ENCODE data around the gene PPM1E. TPM values are rescaled to one million over a fixed set of nuclear protein-coding genes. Genes with fewer than 3 reads are reported as not detected.

PPM1E gene
- under 1 TPM; under 0.01 to 0.44 (median 0.16) TPM for total RNA-seq

DNA sequence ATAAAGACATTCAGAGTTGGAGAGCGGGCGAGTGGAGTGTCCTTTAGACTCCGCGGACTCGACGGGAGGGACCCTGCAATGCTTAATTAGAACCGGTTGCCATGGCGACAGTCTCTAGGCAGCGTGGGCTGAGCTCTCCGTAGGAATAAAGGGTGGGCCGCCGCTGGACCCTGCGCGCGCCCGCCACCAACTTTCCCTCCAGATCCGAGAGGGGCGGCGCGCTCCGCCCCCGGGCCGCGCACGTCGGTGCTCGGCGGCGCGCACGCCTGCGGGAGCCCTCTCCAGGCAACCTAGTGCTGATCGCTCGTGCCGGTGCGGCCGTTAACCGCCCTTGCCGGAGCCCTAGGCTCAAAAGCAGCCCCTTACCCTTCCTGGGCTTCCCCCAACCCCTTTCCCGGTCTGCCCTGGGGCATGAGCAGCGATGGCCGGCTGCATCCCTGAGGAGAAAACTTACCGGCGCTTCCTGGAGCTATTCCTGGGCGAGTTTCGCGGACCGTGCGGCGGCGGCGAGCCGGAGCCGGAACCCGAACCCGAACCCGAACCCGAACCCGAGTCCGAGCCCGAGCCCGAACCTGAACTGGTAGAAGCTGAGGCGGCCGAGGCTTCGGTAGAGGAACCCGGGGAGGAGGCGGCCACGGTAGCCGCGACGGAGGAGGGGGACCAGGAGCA is at the start of gene PPM1E:
Gene PPM1E, plus strand, starts transcription at position 278 of the 669 bp plus-strand sequence.
- no peak for DNase-seq (ENCODE audit: low spot score in 2 of 2)

GRCh38 chr17:58706351-58707140 is 49.1 kb upstream of the PPM1E start:
- TF ChIP-seq POLR2A (IDR thresholded peaks at IDR 0.05) = no peak
- no peak for TF ChIP-seq POLR2AphosphoS5 (IDR thresholded peaks at IDR 0.05)
- TF ChIP-seq, protein P1, sequence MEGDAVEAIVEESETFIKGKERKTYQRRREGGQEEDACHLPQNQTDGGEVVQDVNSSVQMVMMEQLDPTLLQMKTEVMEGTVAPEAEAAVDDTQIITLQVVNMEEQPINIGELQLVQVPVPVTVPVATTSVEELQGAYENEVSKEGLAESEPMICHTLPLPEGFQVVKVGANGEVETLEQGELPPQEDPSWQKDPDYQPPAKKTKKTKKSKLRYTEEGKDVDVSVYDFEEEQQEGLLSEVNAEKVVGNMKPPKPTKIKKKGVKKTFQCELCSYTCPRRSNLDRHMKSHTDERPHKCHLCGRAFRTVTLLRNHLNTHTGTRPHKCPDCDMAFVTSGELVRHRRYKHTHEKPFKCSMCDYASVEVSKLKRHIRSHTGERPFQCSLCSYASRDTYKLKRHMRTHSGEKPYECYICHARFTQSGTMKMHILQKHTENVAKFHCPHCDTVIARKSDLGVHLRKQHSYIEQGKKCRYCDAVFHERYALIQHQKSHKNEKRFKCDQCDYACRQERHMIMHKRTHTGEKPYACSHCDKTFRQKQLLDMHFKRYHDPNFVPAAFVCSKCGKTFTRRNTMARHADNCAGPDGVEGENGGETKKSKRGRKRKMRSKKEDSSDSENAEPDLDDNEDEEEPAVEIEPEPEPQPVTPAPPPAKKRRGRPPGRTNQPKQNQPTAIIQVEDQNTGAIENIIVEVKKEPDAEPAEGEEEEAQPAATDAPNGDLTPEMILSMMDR (IDR thresholded peaks at IDR 0.05) = no peak
- intact Hi-C loops (cut with DNase I; ENCODE audit: low total_unique reads) = no loop called here
- H3K36me3 ChIP-seq = no peaks in the 10 kb centered on the region

More for the DNA sequence above, at the start of gene PPM1E:
- Histone ChIP-seq H3K9me3 (no peaks in the 10 kb centered on the region), H3K4me1 (no peaks in the 10 kb centered on the region), H3K4me3 (peak within 1 kb of the TSS; percentile 49 to 72 (median 64)), H3K27ac (no peak within 1 kb of the TSS), H3K36me3 (no peaks in the 10 kb centered on the region), H3K27me3 (peaks cover 0 to 11% of the 10 kb centered on the region in 2 donors)
- intact Hi-C loops (cut with DNase I; ENCODE audit: low total_unique reads) = no loop called here
- TF ChIP-seq POLR2A (IDR thresholded peaks at IDR 0.05) (no peak), POLR2AphosphoS5 (IDR thresholded peaks at IDR 0.05) (no peak)
- TF ChIP-seq, protein P1 (IDR thresholded peaks at IDR 0.05) = no peak

GRCh38 chr17:58710948-58711552 is 44.6 kb upstream of the PPM1E start:
- Histone ChIP-seq H3K36me3 (no peaks in the 10 kb centered on the region), H3K4me1 (no peaks in the 10 kb centered on the region), H3K9me3 (no peaks in the 10 kb centered on the region), H3K27ac (no peak overlapping the region), H3K27me3 (no peaks in the 10 kb centered on the region), H3K4me3 (no peak overlapping the region)
- intact Hi-C loops (cut with DNase I; ENCODE audit: low total_unique reads) = no loop called here
- DNase-seq (ENCODE audit: low spot score in 2 of 2) = no peak
- TF ChIP-seq, protein P1 (IDR thresholded peaks at IDR 0.05) = peak; percentile 62 to 75 (median 75)
- TF ChIP-seq POLR2AphosphoS5 (IDR thresholded peaks at IDR 0.05) = no peak
- TF ChIP-seq POLR2A (IDR thresholded peaks at IDR 0.05) = no peak

More at GRCh38 chr17:58706351-58707140, 49.1 kb upstream of the PPM1E start:
- Histone ChIP-seq H3K4me3 (no peak overlapping the region), H3K27me3 (no peaks in the 10 kb centered on the region), H3K9me3 (no peaks in the 10 kb centered on the region), H3K27ac (no peak overlapping the region), H3K4me1 (no peaks in the 10 kb centered on the region)
- DNase-seq (ENCODE audit: low spot score in 2 of 2) = no peak

DNA sequence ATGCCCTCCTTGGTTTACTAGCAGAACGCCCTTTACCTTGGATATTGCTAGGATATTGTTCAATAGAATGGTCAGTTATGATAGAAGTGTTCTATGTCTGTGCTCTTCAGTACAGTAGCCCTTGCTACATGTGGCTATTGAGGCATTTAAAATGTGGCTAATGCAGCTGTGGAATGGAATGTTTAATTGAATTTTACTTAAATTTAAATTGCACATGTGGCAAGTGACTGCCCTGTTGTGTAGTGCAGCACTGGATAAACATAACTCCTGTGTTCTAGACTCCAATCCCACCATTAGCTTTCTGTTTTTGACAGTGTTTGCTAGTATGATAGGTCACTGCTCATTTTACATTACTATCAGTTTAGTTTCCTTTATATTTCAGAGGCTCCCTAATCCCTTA is 33.4 kb upstream of the PPM1E start:
- no peak overlapping the region for H3K27ac ChIP-seq
- H3K4me3 ChIP-seq = no peak overlapping the region
- no peak for DNase-seq (ENCODE audit: low spot score in 2 of 2)
- H3K4me1 ChIP-seq = no peaks in the 10 kb centered on the region
- no peaks in the 10 kb centered on the region for H3K27me3 ChIP-seq
- TF ChIP-seq, protein P1 (IDR thresholded peaks at IDR 0.05) = no peak
- TF ChIP-seq POLR2AphosphoS5 (IDR thresholded peaks at IDR 0.05) (no peak), POLR2A (IDR thresholded peaks at IDR 0.05) (no peak)
- no peaks in the 10 kb centered on the region for H3K36me3 ChIP-seq
- intact Hi-C loops (cut with DNase I; ENCODE audit: low total_unique reads) = no loop called here
- H3K9me3 ChIP-seq = no peaks in the 10 kb centered on the region

All from breast epithelium (tissue), 4 donors.